ENCODE data around the gene PEX10.

Gene PEX10

GRCh38 chr1:2417833-2418225 lies 5.5 kb upstream of the PEX10 start:
- TF ChIP-seq GATA3 (IDR thresholded peaks at IDR 0.05; ENCODE audit: low read depth, low read length), result no peak
- TF ChIP-seq GATA2 (IDR thresholded peaks at IDR 0.05; ENCODE audit: low read depth, low read length), result no peak

- no peak for TF ChIP-seq GATA3 (IDR thresholded peaks at IDR 0.05; ENCODE audit: low read depth, low read length)
- no peak for TF ChIP-seq GATA2 (IDR thresholded peaks at IDR 0.05; ENCODE audit: low read depth, low read length)
Measured at GRCh38 chr1:2417083-2417832, 4.9 kb upstream of the PEX10 start.

GRCh38 chr1:2416403-2416802 lies 4.0 kb upstream of the PEX10 start:
- TF ChIP-seq GATA3 (IDR thresholded peaks at IDR 0.05; ENCODE audit: low read depth, low read length), result no peak
- TF ChIP-seq GATA2 (IDR thresholded peaks at IDR 0.05; ENCODE audit: low read depth, low read length), result no peak

GRCh38 chr1:2415801-2416208 lies 3.4 kb upstream of the PEX10 start:
- no peak for TF ChIP-seq GATA2 (IDR thresholded peaks at IDR 0.05; ENCODE audit: low read depth, low read length)
- TF ChIP-seq GATA3 (IDR thresholded peaks at IDR 0.05; ENCODE audit: low read depth, low read length), result no peak

- no peak for TF ChIP-seq GATA3 (IDR thresholded peaks at IDR 0.05; ENCODE audit: low read depth, low read length)
- no peak for TF ChIP-seq GATA2 (IDR thresholded peaks at IDR 0.05; ENCODE audit: low read depth, low read length)
Measured at GRCh38 chr1:2415337-2415736, 3.0 kb upstream of the PEX10 start.

GRCh38 chr1:2414297-2414958 lies 2.1 kb upstream of the PEX10 start:
- TF ChIP-seq GATA2 (IDR thresholded peaks at IDR 0.05; ENCODE audit: low read depth, low read length), result no peak
- no peak for TF ChIP-seq GATA3 (IDR thresholded peaks at IDR 0.05; ENCODE audit: low read depth, low read length)

GRCh38 chr1:2413495-2414296 lies 1.3 kb upstream of the PEX10 start:
- TF ChIP-seq GATA2 (IDR thresholded peaks at IDR 0.05; ENCODE audit: low read depth, low read length) (no peak), GATA3 (IDR thresholded peaks at IDR 0.05; ENCODE audit: low read depth, low read length) (no peak)

GRCh38 chr1:2412773-2413494 lies 570 bp upstream of the PEX10 start:
- TF ChIP-seq GATA3 (IDR thresholded peaks at IDR 0.05; ENCODE audit: low read depth, low read length) (no peak), GATA2 (IDR thresholded peaks at IDR 0.05; ENCODE audit: low read depth, low read length) (no peak)

- TF ChIP-seq GATA2 (IDR thresholded peaks at IDR 0.05; ENCODE audit: low read depth, low read length) (no peak), GATA3 (IDR thresholded peaks at IDR 0.05; ENCODE audit: low read depth, low read length) (no peak)
Measured at GRCh38 chr1:2411801-2412394, 466 bp downstream of the PEX10 start.

- TF ChIP-seq GATA2 (IDR thresholded peaks at IDR 0.05; ENCODE audit: low read depth, low read length) (no peak), GATA3 (IDR thresholded peaks at IDR 0.05; ENCODE audit: low read depth, low read length) (no peak)
Measured at GRCh38 chr1:2409745-2410144, 2.6 kb downstream of the PEX10 start.

GRCh38 chr1:2408859-2409276 lies 3.5 kb downstream of the PEX10 start:
- TF ChIP-seq GATA3 (IDR thresholded peaks at IDR 0.05; ENCODE audit: low read depth, low read length) (no peak), GATA2 (IDR thresholded peaks at IDR 0.05; ENCODE audit: low read depth, low read length) (no peak)

GRCh38 chr1:2408456-2408855 lies 3.9 kb downstream of the PEX10 start:
- no peak for TF ChIP-seq GATA3 (IDR thresholded peaks at IDR 0.05; ENCODE audit: low read depth, low read length)
- no peak for TF ChIP-seq GATA2 (IDR thresholded peaks at IDR 0.05; ENCODE audit: low read depth, low read length)

GRCh38 chr1:2407991-2408275 lies 4.4 kb downstream of the PEX10 start:
- TF ChIP-seq GATA2 (IDR thresholded peaks at IDR 0.05; ENCODE audit: low read depth, low read length) (no peak), GATA3 (IDR thresholded peaks at IDR 0.05; ENCODE audit: low read depth, low read length) (no peak)

Data from SH-SY5Y (cell line).